HG02610 (cell line): ENCODE measurements around the gene MPDU1.
"Not testable (repeated sequence)": the region's sequence is repeated elsewhere in the genome, so short reads cannot be mapped to it uniquely, and the experiment has no call there.

ENCODE experiments used
- ATAC-seq: cut with Tn5 transposase; IDR thresholded peaks from one replicate; pipeline ENCODE4 v1.9.1; 2021; ENCODE audit warnings: mild to moderate bottlenecking, moderate library complexity; ENCODE audit not compliant: unreplicated experiment

Gene MPDU1

DNA sequence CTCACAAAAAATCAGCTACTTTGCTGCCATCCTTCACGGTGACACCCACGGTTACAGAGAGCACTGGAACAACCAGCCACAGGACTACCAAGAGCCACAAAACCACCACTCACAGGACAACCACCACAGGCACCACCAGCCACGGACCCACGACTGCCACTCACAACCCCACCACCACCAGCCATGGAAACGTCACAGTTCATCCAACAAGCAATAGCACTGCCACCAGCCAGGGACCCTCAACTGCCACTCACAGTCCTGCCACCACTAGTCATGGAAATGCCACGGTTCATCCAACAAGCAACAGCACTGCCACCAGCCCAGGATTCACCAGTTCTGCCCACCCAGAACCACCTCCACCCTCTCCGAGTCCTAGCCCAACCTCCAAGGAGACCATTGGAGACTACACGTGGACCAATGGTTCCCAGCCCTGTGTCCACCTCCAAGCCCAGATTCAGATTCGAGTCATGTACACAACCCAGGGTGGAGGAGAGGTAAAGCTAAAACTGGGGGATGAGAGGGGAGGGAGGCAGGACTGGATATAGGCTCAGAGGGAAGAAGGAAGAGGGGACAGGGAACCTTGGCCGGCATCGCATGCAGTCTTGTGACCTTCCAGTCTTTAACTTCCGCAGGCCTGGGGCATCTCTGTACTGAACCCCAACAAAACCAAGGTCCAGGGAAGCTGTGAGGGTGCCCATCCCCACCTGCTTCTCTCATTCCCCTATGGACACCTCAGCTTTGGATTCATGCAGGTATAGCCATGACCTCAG, 3.6 kb upstream of the MPDU1 start:
- ATAC-seq, result no peak

DNA sequence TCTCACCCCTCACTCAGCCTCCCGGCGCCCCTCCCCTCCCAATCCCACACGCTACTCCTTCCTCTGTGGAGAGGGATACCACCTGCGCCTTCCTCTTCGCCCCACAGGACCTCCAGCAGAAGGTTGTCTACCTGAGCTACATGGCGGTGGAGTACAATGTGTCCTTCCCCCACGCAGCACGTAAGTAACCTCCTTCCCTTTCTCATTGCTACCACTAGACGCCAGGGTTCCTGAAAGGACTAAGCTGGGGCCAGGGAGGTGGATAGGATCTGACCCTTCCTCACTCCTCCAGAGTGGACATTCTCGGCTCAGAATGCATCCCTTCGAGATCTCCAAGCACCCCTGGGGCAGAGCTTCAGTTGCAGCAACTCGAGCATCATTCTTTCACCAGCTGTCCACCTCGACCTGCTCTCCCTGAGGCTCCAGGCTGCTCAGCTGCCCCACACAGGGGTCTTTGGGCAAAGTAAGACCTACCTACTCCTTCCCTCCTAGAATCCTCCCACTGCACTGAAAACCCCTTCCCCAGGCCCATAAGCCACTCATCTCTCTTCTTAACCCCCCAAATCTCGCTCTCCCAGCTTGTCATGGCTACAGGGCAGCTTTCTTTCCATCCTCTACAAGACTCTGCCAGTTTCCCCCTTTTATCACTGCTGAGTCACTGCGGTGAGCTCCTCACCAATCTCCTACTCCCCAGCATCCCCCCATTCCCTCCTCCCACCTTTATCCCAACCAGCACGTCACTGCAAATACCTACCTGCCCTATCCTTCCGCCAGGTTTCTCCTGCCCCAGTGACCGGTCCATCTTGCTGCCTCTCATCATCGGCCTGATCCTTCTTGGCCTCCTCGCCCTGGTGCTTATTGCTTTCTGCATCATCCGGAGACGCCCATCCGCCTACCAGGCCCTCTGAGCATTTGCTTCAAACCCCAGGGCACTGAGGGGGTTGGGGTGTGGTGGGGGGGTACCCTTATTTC, 2.8 kb upstream of the MPDU1 start:
- ATAC-seq, result no peak

GRCh38 chr17:7582396-7583252, 1.0 kb upstream of the MPDU1 start:
- ATAC-seq, result no peak

DNA sequence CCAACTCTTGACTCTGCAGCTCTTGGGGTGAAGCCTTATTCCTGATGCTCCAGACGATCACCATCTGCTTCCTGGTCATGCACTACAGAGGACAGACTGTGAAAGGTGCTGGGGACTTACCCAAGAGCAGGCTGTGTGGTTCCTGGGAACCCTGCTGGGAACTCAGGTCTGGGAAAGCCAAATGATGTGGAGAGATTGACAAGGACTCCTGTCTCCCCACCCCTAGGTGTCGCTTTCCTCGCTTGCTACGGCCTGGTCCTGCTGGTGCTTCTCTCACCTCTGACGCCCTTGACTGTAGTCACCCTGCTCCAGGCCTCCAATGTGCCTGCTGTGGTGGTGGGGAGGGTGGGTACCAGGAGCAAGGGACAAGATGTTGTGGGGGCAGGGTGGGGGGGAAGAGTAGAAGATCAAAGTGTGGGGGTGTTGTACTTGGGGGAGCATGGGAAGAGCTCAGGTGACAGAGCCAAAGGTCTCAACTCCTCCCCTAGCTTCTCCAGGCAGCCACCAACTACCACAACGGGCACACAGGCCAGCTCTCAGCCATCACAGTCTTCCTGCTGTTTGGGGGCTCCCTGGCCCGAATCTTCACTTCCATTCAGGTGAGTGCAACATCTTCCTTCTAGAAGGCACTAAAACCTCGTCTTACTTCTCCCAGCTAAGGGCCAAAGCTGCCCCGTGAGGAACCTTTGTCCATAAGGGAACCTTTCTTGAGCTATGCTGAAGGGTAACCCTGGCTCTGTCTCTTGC, 3.2 kb downstream of the MPDU1 start:
- ATAC-seq, result no peak

- no peak for ATAC-seq
Observed at GRCh38 chr17:7587420-7588151, 3.9 kb downstream of the MPDU1 start.

DNA sequence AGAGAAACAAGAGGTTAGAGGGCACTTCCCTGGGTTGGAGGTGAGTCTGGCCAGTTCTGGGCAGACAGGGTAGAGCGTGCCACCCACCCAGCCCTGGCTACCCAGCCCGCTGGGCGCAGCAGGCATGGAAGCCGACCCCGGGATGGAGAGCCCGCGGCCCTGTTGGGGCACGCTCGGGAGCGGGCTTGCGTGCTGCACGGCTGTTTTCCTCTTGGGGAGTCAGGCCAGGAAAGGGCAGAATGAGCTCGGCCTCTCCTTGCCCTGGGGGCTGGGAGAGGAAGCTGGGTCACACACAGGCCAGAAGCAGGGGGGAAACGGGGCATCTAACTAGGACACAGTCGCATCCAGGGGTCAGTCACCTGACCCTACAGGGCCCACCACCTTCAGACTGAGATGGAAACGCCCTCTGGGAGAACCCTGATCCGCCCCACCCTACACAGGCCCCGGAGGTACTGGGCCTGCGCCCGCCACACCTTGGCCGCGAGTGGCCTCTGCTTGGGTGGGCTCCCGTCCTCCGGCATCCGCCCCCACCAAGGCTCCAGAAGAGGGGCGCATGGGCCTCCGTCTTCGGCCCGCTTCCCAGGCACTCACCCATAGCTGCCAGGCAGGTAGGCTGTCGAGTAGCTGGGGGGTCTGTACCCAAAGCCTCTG, 5.0 kb downstream of the MPDU1 start:
- ATAC-seq, result no peak

DNA sequence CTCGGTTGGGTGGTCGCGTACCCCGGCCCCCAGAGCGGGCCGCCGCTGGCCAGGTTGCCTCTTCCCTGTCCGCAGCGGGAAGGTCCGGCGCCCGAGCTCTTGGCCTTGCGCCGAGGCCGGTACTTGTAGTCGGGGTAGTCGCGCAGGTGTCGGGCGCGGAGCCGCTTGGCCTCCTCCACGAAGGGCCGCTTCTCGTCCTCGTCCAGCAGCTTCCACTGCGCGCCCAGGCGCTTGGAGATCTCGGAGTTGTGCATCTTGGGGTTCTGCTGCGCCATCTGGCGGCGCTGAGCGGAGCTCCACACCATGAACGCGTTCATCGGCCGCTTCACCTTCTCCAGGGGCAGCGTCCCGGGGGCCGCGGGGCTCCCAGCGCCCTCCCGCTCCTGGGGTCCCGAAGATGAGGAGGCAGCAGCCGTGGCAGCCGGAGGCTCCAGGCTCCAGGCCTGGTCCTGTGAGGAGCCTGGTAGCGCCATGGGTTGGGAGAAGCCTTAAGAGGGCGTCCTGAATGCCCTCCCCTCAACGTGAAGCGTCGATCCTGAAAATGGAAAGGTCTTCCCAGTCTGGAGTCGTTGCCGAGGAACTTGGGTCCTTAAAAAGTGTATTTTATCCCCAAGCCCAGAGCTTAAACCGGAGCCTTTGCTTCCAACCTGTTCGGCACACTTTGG, 5.7 kb downstream of the MPDU1 start:
- no peak for ATAC-seq

GRCh38 chr17:7589891-7590691, 6.4 kb downstream of the MPDU1 start, which contains the start of gene SOX15:
SOX15 (minus strand) TSS chr17:7590094; CDS start chr17:7589676, 418 bp downstream.
- ATAC-seq, result no peak

DNA sequence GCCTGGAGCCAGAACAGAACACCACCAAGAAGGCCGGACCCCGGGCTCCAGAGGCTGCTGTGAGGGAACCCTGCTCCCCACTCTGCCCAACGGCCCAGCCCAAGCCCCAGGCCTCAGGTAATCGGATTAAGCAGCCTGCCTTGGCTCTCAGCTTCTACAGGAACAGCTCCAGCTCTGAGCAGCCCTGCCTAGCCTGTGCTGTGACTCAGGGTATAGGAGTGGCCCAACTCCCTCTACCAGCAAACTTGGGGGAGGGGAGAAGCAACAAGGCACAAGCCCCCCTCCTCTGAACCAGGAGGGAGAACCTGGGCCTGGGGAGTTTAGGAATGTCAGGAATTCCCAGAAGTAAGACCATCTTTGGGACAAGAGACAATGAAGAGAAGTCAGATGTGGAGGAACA, 7.1 kb downstream of the MPDU1 start:
- ATAC-seq, result no peak

DNA sequence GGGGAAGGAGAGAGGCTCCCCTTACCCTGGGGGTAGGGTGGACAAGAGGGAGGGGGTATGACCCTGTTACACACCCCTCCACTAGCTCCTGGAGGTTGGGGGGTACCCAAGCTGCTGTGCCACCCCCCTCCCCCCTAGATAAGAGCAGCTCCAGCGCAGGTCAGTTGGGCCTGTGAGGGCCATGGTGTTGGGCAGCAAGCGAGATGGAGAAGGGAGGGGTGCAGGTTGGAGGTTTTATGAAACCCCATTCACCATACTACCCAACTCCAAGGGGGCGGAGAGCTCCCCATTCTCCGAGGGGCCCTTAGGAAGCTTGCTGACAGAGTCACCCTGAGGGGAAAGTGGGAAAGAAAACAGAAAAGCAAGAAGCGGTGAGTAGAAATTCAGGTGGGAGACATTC, 7.9 kb downstream of the MPDU1 start:
- no peak for ATAC-seq

GRCh38 chr17:7592422-7593021, 8.9 kb downstream of the MPDU1 start:
- ATAC-seq, result no peak

GRCh38 chr17:7593296-7593695, 9.6 kb downstream of the MPDU1 start:
- ATAC-seq, result no peak

DNA sequence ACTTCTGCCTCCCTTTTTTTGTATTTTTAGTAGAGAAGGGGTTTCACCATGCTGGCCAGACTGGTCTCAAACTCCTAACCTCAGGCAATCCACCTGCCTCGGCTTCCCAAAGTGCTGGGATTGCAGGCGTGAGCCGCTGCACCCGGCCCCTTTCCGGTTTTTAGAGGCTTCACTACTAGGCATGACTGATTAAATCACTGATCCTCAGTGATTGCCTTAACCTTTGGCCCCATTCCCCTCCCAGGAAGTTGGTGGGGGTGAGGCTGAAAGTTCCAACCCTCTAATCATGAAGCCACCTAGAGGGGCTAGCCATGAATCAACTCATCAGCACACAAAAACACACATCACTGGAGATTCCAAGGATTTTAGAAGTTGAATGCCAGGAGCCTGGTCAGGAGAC, 13.9 kb downstream of the MPDU1 start:
- not testable (repeated sequence) for ATAC-seq

- no peak for ATAC-seq
Observed at GRCh38 chr17:7606280-7606679, 22.6 kb downstream of the MPDU1 start.

DNA sequence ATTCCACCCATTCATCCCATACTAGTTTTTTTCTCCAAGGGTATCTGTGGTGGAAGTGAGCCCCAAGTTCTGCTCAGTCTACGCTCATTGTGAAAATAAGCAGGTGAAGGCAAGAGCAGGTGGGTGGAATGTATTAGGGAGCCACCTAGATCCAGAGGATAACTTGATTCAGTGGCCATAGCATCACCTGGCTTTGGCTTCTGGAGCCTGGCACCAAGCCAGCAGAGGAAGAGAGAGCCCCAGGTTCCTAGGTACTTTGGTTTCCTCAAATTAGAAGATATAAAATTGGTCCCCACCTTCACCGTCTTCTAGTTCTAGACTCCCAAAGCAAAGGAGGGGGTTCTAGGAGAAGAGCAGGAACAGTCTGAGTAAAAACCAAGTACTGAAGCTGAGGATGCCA, 27.0 kb downstream of the MPDU1 start:
- no peak for ATAC-seq

DNA sequence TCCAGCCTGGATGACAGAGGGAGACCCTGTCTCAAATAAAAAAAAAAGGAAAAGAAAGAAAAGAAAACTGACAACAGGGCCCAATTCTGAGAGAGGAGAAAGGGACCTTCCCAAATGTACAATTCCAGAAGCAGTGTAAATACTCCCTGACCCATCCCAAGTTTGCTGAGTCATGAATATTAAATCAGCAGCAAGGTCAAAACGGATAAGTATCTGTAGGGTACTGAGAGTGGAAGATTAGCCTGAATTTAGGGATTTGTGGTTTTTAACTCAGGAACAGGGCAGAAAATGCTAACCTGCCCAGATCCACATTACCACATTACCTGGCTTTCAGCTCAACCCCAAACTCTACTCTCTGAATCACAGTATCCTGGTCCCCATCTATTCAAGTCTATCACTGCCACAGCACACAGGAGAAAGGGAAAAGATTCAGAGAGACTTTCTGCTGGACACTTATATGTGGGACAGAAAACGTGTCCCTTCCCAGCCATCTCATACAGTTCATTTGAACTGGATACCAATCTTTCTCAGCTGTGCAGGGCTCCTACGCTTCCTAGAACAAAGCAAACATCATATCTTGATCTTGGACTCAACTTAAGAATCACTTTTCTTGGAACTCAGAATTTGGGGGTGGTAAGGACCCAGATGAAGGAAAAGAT, 28.1 kb downstream of the MPDU1 start:
- ATAC-seq, result no peak

DNA sequence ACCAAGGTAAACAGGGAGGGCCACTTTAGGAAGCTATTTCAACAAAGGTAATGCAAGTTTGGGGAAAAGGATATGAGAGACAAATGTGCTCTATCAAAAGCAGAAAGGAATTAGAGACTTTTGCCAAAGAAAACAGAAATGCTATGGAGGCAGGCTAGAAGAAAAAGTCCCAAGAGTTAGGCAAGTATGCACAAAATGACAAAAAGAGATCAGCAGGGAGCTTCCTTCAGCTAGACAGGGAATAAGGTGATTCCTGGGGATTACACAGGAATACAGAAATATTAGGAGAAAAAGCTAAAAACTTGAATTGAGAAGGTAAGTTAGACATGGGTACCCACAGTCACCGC, 28.6 kb downstream of the MPDU1 start:
- no peak for ATAC-seq
